Endothelial cell of umbilical vein (primary cell): ENCODE data around the gene CADM4. TPM values are rescaled to one million over a fixed set of nuclear protein-coding genes. Genes with fewer than 3 reads are reported as not detected.

Experiments used
- BruUV-seq: library from RNA; stranded (reverse); fragments of 400-500 nt; replicated peaks from 2 replicates; lab custom pipeline; 2021; lab: Mats Ljungman, UMichigan
- CTCF ChIA-PET: fragments of 300-600, 350-600 bp; sonication (Branson Sonifier 250); formaldehyde crosslinking; loops from one replicate; lab custom pipeline; 2021; ENCODE audit warnings: antibody characterized with exemption, inconsistent platforms; lab: Charles Lee
- POLR2A ChIA-PET: fragments of 300-600, 350-600 bp; sonication (Branson Sonifier 250); formaldehyde crosslinking; loops from one replicate; lab custom pipeline; 2021; ENCODE audit warnings: antibody characterized with exemption, inconsistent platforms; lab: Charles Lee
- DNase-seq: peaks from one replicate; pipeline ENCODE4 v3.0.0-alpha.2; 2011; ENCODE audit warnings: low read depth, low spot score
- FAIRE-seq: peaks from 2 replicates; lab custom pipeline; 2011; peaks lifted over from hg19 to GRCh38; lab: Jason Lieb, UNC
- H2AFZ ChIP-seq: 2 replicates; pipeline ENCODE4 v1.6.0; 2012; ENCODE audit warnings: low read depth, low read length, control low read depth, inconsistent platforms
- H3K27ac ChIP-seq: 2 replicates; pipeline ENCODE4 v1.5.1; 2011; ENCODE audit warnings: low read depth, mild to moderate bottlenecking, control low read depth, low read length, moderate library complexity; ENCODE audit not compliant: insufficient read depth
- H3K27me3 ChIP-seq, 2 experiments: 2 replicates each; pipeline versions ENCODE4 v1.6.0 to v1.6.1; 2011; ENCODE audit warnings: low read length in 2 of 2, mixed read lengths in 1 of 2; ENCODE audit not compliant: control insufficient read depth in 2 of 2, insufficient read depth in 2 of 2
- H3K36me3 ChIP-seq, 2 experiments: 2 replicates in 1 of 2; 3 replicates in 1 of 2; pipeline ENCODE4 v1.5.1; 2011; ENCODE audit warnings: low read length in 2 of 2, mild to moderate bottlenecking in 1 of 2, moderate library complexity in 1 of 2; ENCODE audit not compliant: control insufficient read depth in 2 of 2, insufficient read depth in 2 of 2; ENCODE audit errors: extremely low read depth in 1 of 2
- H3K4me1 ChIP-seq: 3 replicates; pipeline ENCODE4 v1.5.1; 2011; ENCODE audit warnings: mild to moderate bottlenecking, low read length; ENCODE audit not compliant: control insufficient read depth, insufficient read depth; ENCODE audit errors: extremely low read depth
- H3K4me2 ChIP-seq: 2 replicates; pipeline ENCODE4 v1.6.1; 2011; ENCODE audit warnings: low read length, control low read depth, mixed read lengths; ENCODE audit not compliant: insufficient read depth
- H3K4me3 ChIP-seq, 3 experiments: fragments of 200-600 bp in 1 of 3; sonication (generic), shearing (Covaris generic) in 1 of 3; replicated peaks in 1 of 3; 2 replicates each; pipeline ENCODE4 v1.5.1; 2011 to 2016; ENCODE audit warnings: control low read depth in 3 of 3, low read length in 3 of 3, mild to moderate bottlenecking in 2 of 3, inconsistent platforms in 1 of 3, low read depth in 1 of 3, moderate library complexity in 1 of 3; ENCODE audit not compliant: insufficient read depth in 1 of 3
- H3K79me2 ChIP-seq: 2 replicates; pipeline ENCODE4 v1.6.0; 2012; ENCODE audit warnings: low read length, inconsistent platforms; ENCODE audit not compliant: control insufficient read depth, insufficient read depth
- H3K9ac ChIP-seq: replicated peaks from 2 replicates; pipeline ENCODE3; 2011; ENCODE audit warnings: low read length, control low read depth; ENCODE audit not compliant: insufficient read depth; ENCODE audit errors: extremely low read depth
- H3K9me1 ChIP-seq: replicated peaks from 3 replicates; pipeline ENCODE4 v1.6.0; 2011; ENCODE audit warnings: mild to moderate bottlenecking, low read length; ENCODE audit not compliant: control insufficient read depth, insufficient read depth; ENCODE audit errors: extremely low read depth
- H3K9me3 ChIP-seq: replicated peaks from 2 replicates; pipeline ENCODE4 v1.5.1; 2012; ENCODE audit warnings: low read length, inconsistent platforms; ENCODE audit not compliant: control insufficient read depth, insufficient read depth
- H4K20me1 ChIP-seq: replicated peaks from 2 replicates; pipeline ENCODE3; 2011; ENCODE audit warnings: mild to moderate bottlenecking, low read length; ENCODE audit not compliant: control insufficient read depth, insufficient read depth; ENCODE audit errors: extremely low read depth
- EZH2 ChIP-seq: IDR thresholded peaks from 2 replicates; pipeline ENCODE4 v1.6.1; 2012; ENCODE audit warnings: borderline replicate concordance, low read depth, mild to moderate bottlenecking, moderate library complexity, low read length, inconsistent platforms; ENCODE audit not compliant: severe bottlenecking
- FOS ChIP-seq: IDR thresholded peaks from 2 replicates; pipeline ENCODE4 v1.6.1; 2011; ENCODE audit warnings: mild to moderate bottlenecking, low read length, moderate library complexity, borderline replicate concordance; ENCODE audit not compliant: insufficient read depth
- GATA2 ChIP-seq: IDR thresholded peaks from 2 replicates; pipeline ENCODE4 v1.7.0; 2011; ENCODE audit warnings: low read depth, mild to moderate bottlenecking, moderate library complexity, mixed read lengths, low read length; ENCODE audit not compliant: insufficient read length, insufficient read depth
- JUN ChIP-seq: IDR thresholded peaks from 2 replicates; pipeline ENCODE4 v1.6.1; 2011; ENCODE audit warnings: borderline replicate concordance, low read depth; ENCODE audit not compliant: insufficient read length, insufficient read depth
- MYC ChIP-seq: IDR thresholded peaks from one replicate; pipeline ENCODE4 v1.6.1; 2011; ENCODE audit warnings: mild to moderate bottlenecking, low read depth, low read length
- POLR2A ChIP-seq: IDR thresholded peaks from 2 replicates; pipeline ENCODE4 v1.6.1; 2012; ENCODE audit warnings: low read depth, mild to moderate bottlenecking, control low read depth, low read length
- POLR2AphosphoS5 ChIP-seq: IDR thresholded peaks from 2 replicates; pipeline ENCODE4 v1.6.1; 2012; ENCODE audit warnings: low read depth, mild to moderate bottlenecking, control low read depth, low read length, moderate library complexity; ENCODE audit not compliant: insufficient read depth
- dilution Hi-C: fragments of 300-500 bp; cut with MboI; formaldehyde crosslinking; loops from one replicate; pipeline ENCODE4 v1.15.0; 2019; ENCODE audit warnings: low sequenced_read_pairs; ENCODE audit not compliant: extremely low pct_ligation_motif_present
- intact Hi-C: fragments of 100-400 bp; cut with micrococcal nuclease; formaldehyde crosslinking; loops from one replicate; pipeline ENCODE4 v1.10.0; 2022
- polyA plus RNA-seq, 4 experiments: library from polyadenylated mRNA; depleted of rRNA in 3 of 4; stranded (reverse) in 3 of 4; unstranded in 1 of 4; fragments of >200 nt; gene quantifications; 2 replicates each; pipeline versions ENCODE4 v1.2.1 to v1.2.3, GENCODE V29; 2011 to 2012; ENCODE audit warnings: missing spikeins in 1 of 4
- total RNA-seq: library from RNA; stranded (reverse); gene quantifications from 2 replicates; pipeline ENCODE4 v1.2.3, GENCODE V29; 2021
- TF ChIP-seq, protein P1 (sequence below): IDR thresholded peaks from 2 replicates; pipeline ENCODE4 v1.6.1; 2011; ENCODE audit not compliant: insufficient read depth, insufficient read length
- TF ChIP-seq, protein P2 (sequence below), 2 donors: IDR thresholded peaks; 1 replicate in 1 of 2; 2 replicates in 1 of 2; pipeline ENCODE4 v1.5.1; 2011; ENCODE audit warnings: low read length in 2 of 2, mild to moderate bottlenecking in 2 of 2, moderate library complexity in 2 of 2, control low read depth in 1 of 2, inconsistent platforms in 1 of 2, low read depth in 1 of 2; ENCODE audit not compliant: insufficient read depth in 1 of 2; ENCODE audit errors: extremely low read depth in 1 of 2

Gene CADM4
- total and polyA plus RNA-seq, 2 donors (not counting 3 experiments of a cell fraction or from before 2014, with no cell fraction given) = 5.0 to 7.5 TPM

DNA sequence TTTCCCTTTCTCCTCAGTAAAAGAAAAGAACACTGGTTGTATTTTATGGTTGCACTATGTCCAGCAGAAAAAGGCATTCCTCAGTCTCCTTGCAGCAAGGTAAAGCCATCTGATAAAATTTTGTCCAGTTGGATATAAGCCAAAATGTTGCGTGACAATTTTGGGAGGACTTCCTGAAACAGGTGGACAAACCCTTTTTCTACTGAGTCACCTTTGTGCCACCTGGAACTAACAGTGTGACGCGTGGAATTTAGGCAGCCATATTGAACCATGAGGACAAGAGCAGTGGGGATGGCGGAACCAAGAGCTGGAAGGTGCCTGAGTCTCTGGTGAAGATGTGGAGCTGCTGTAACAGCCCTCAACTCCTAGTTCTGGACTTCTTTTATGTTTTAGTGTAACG lies 8.2 kb downstream of the CADM4 start:
- ChIA-PET POLR2A (interaction anchor here (0.8 kb wide), 1 partner anchor 35 kb away, joined by 3 read pairs; the partner anchor contains the start of genes IRGQ and ZNF576), CTCF (interaction anchor here (1.2 kb wide), 1 partner anchor 31 kb away, joined by 3 read pairs; no protein-coding TSS in a partner anchor)

More for the DNA sequence above, 8.2 kb downstream of the CADM4 start:
- Histone ChIP-seq H3K79me2 (no peaks in the 10 kb centered on the region), H3K9ac (no peak overlapping the region), H3K4me1 (no peaks in the 10 kb centered on the region), H3K36me3 (no peaks in the 10 kb centered on the region), H2AFZ (no peak overlapping the region), H3K27ac (no peak overlapping the region), H3K27me3 (peaks cover 0 to 3% of the 10 kb centered on the region in 2 experiments), H3K4me2 (no peak overlapping the region), H3K9me1 (no peaks in the 10 kb centered on the region), H3K4me3 (no peak overlapping the region), H4K20me1 (no peaks in the 10 kb centered on the region), H3K9me3 (no peaks in the 10 kb centered on the region)
- DNase-seq (no peak), FAIRE-seq (no peak)
- dilution Hi-C loops = no loop called here
- TF ChIP-seq FOS (no peak), JUN (no peak), EZH2 (no peak), POLR2AphosphoS5 (no peak), GATA2 (no peak), POLR2A (no peak), MYC (no peak)
- TF ChIP-seq, protein P1, sequence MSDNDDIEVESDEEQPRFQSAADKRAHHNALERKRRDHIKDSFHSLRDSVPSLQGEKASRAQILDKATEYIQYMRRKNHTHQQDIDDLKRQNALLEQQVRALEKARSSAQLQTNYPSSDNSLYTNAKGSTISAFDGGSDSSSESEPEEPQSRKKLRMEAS = no peak
- TF ChIP-seq, protein P2, sequence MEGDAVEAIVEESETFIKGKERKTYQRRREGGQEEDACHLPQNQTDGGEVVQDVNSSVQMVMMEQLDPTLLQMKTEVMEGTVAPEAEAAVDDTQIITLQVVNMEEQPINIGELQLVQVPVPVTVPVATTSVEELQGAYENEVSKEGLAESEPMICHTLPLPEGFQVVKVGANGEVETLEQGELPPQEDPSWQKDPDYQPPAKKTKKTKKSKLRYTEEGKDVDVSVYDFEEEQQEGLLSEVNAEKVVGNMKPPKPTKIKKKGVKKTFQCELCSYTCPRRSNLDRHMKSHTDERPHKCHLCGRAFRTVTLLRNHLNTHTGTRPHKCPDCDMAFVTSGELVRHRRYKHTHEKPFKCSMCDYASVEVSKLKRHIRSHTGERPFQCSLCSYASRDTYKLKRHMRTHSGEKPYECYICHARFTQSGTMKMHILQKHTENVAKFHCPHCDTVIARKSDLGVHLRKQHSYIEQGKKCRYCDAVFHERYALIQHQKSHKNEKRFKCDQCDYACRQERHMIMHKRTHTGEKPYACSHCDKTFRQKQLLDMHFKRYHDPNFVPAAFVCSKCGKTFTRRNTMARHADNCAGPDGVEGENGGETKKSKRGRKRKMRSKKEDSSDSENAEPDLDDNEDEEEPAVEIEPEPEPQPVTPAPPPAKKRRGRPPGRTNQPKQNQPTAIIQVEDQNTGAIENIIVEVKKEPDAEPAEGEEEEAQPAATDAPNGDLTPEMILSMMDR (IDR thresholded peaks at IDR 0.05; ENCODE audit: extremely low read depth in 1 of 2, insufficient read depth in 1 of 2, low read depth in 1 of 2, low read length in 2 of 2) = no peak
- no TSS peak for BruUV-seq
- intact Hi-C loops = no loop called here
